COLO668 (cell line): ENCODE data around the gene ODF2L.
"Not testable (repeated sequence)": the region's sequence is repeated elsewhere in the genome, so short reads cannot be mapped to it uniquely, and the experiment has no call there.

ENCODE experiments used
- DNase-seq: peaks from one replicate; lab custom pipeline; 2025; ENCODE audit not compliant: unreplicated experiment; lab: John Stamatoyannopoulos, UW

ODF2L gene

DNA sequence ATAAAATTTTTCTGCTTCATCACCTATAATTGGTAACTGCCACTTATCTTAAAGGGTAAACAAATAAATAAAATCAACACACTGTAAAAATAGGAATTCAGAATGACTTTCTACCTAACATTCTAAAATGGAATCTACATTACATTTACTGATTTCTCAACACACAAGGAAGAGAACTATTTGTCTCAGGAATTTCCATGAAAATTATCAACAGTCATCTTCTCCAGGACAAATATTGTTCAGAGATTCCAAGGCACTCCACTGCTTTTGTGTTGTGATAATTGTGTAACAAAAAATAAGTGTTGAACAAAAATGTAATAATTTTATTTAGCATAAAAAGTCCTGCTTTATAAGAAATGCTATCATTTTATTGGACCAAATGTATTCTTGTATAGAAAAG, 7.3 kb downstream of the ODF2L start:
- DNase-seq: no peak

DNA sequence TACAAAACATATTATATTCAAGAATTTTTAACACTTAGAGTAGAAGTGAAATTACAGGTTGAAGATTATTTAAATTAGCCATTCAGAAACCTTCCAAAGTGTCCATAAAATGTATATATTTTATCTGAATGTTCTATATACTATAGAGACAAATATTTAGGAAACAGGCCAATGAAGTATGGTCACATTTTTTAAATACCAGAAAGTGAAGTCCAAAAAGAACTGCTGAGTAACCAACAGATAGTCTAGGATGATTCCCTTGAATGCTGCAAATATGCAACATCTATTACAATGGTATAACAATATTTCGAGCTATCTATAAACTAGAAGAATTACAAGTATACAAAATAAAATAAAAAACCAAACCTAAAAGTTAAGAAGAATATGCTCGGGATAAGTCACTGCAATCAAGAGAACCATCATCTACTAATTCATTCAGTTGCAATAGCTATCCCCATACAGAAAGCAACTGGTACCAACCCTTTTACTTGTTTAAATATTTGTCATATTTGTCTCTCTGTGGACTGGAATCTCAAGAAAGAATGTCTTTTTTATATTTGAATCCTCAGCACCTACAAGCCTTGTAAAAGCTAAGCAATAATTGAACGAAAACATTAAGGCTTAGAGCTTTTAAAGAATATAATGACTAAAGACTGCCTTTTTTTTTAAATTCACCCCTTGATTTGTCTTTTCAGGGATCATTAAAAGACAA, 8.1 kb downstream of the ODF2L start:
- no peak for DNase-seq

DNA sequence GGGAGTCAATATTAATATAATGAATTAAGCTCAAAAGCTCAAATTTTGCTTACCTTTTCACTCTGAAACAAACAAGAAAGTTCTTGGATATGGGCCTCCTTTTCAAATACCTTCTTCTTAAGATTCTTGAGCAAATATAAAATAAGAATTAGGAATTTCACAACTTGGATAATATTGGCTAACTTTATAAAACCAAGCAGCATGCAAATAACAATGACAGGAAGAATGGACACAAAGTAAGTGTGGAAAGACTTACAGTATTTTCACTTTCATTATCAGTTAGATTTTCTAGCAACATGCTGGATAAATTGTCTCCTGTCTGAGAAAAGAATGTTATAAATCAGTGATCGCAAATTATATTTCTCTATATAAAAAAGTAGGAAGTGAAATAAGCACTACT, 13.2 kb downstream of the ODF2L start:
- no peak for DNase-seq

DNA sequence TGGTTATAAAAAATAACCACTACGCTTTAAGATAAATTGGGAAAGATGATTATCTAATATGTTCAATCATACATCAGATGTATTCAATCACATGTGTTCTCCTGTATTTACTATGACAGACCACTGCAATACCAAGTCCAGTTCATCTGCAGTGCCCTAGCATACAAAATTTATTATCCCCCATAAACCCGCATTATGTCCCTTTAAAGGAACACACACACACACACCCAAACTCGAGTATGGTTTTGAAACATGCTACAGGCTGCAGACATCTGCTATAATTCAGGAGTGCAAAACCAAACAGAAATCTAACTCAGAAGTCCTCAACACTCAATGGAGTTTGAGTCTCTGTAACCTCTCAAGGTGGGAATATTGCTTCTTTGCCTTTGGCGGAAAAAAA, 14.9 kb downstream of the ODF2L start:
- no peak for DNase-seq

DNA sequence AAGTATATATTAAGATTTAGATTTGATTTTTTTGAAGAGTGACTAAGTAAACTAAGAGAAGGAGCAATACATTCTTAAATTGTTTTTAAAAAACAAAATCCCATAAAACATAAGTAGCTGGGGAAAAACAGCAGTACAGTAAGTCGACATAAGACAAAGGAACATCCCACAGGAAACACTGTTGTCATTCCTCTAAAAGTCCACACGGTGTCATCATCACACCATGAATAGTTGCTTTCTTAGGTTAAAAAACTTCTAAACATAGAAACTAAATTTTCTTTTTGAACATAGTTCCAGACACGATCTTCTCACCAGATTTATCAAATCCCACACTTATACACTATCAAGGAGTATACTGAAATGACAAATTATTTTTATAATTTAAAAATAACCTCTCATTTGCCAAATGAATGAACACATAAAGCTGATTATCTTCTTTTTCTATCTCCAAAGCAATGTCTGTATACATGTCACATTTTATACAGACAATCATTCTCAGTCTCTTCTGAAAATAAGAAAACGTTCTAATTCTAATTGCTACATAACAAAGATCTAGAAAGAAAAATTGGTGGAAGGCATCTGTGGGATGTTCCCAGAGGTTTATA, 15.8 kb downstream of the ODF2L start:
- peak; percentile 25 for DNase-seq

DNA sequence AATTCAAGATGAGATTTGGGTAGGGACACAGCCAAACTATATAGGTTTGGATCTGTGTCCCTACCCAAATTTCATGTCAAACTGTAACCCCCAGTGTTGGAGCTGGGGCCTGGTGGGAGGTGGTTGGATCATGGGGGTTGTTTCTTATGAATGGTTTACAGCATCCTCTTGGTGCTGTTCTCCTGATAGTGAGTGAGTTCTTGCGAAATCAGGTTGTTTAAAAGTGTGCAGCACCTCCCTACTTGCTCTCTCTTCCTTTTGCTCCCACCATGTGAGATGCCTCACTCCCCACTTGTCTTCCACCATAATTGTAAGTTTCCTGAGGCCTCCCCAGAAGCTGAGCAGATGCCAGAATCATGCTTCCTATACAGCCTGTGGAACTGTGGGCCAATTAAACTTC, 17.3 kb downstream of the ODF2L start:
- DNase-seq: no peak

DNA sequence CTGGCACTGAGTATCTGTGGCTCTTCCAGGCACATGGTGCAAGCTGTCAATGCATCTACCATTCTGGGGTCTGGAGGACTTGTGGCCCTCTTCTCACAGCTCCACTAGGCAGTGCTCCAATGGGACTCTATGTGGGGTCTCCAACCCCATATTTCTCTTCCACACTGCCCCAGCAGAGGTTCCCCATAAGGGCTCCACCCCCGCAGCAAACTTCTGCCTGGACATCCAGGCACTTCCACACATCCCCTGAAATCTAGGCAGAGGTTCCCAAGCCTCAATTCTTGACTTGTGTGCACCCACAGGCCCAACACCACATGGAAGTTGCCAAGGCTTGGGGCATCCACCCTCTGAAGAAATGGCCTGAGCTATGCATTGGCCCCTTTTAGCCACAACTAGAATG, 18.8 kb downstream of the ODF2L start:
- no peak for DNase-seq

DNA sequence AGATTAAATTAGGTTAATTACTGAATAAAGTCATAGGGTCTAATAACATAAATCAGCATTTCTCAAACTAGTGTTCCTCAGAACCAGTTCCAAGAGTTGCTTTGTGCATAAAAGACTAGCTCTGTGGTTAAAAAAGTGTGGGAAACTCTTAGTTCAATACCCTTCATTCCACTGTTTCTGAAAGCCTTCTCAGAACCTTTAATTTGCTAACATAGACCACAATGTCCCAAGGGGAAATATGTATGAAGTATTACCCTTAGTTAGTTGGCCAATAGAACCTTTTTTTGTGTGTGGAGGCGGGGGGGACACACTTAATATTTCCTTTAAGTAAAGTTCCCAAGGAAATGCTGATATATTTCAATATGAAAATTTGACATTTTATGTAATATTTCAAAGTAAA, 20.4 kb downstream of the ODF2L start:
- DNase-seq: no peak

DNA sequence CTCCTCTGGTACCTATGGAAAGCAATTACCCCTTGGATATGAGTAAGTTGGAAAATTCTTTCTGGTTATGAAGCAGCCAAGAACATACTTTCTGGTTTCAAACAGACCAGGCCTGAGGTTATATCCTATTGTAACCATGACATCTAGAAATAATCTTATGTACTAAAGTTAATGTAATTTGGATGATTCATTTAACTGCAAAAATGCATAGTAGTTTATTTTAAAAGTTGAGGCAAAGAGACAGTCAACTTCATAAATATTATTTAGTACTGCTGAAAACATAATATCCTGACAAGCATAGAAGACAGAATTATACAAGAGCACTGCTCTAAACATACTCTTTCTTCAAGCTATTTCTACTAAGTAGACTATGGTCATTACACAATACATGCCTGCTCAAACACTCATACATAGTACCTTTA, 25.5 kb downstream of the ODF2L start:
- DNase-seq: no peak

DNA sequence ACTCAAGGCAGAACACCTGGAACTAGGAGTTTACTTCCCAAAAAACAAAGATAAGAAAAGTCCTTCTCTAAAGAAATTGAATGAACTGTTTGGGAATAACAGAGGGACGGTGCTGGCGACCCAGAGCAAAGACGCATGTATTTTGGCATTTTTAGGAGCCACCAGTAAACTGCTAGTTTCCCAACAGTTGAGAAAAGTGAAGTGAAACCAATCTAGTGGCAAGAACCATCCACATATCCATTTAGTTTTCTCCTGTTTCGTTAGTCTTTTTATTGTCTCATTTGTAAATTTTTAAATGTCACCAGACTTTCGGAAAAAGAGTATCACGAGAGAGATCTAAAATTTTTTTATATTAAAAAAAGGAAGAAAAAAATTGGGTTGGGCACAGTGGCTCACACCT, 30.2 kb downstream of the ODF2L start:
- DNase-seq: no peak

DNA sequence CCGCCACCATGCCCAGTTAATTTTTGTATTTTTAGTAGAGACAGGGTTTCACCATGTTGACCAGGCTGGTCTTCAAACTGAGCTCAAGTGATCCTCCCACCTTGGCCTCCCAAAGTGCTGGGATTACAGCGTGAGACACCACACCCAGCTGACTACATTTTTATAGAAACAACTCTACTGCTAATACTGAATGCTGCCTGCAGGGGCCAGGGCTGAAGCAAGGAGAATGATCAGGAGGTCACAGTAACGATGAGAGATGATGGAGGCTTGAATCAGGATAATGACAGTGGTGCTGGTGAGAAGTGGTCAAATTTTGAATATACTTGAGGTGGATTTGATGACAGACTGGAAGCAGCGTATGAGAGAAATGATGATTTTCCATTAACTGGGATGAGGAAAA, 33.3 kb downstream of the ODF2L start:
- no peak for DNase-seq

DNA sequence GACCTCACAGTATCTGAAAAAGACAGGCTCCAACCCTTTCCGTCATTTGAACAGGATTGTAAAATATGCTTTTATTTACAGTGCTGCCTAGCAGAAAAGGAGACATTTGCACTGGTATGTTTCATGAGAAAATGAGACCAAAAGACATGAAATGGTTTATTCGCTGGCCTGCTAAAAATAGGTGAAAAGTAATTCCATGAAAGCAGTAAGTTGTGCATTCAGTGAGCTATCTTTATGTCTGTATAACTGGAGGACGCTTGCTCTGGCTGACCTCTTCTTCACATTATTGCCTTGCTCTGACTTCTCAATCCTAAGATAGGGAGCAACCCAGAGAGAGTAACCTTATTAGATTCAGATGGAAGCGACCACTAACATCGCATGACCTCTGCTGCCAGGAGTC, 38.3 kb downstream of the ODF2L start:
- DNase-seq: no peak

DNA sequence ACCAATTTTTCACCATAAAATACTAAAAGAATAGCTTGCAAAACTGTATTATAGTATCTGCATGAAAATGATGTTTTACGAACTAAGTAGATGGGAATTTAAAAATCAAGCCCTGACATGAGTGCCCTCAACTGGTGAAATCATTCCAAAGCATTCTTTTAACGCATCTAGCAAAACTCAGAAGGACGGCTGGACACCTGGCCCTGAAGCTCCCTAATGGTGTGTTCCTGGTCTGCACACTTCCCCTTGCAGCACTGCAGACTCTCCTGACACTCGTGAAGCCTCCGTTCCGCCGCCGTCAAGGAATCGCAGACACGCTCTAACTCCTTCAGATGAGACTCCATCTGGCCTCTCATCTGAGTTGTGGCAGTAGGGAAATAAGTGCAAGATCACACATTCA, 39.9 kb downstream of the ODF2L start:
- DNase-seq: no peak

DNA sequence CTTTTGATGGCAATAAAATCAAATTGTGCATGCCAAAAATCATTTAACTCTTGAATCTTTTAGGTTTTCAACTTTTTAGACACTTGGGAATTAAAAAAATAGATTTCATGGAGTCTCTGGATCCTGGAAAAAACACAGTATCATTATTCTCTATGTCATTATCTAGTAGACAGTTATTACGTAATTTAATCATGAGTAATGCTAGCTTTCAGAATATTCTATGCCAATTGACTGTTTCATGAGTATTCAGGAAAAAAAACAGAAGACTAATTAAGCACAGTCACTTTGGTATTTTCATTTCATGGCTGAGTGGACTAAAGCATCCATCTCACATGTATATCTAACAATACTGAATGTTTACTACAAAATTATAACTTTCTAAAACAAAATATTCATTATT, 44.0 kb downstream of the ODF2L start:
- DNase-seq: no peak

DNA sequence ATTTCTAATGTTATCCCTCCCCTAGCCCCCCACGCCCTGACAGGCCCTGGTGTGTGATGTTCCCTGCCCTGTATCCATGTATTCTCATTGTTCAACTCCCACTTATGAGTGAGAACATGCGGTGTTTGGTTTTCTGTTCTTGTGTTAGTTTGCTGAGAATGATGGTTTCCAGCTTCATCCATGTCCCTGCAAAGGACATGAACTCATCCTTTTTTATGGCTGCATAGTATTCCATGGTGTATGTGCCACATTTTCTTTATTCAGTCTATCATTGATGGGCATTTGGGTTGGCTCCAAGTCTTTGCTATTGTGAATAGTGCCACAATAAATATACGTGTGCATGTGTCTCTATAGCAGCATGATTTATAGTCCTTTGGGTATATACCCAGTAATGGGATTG, 45.9 kb downstream of the ODF2L start:
- DNase-seq: not testable (repeated sequence)

DNA sequence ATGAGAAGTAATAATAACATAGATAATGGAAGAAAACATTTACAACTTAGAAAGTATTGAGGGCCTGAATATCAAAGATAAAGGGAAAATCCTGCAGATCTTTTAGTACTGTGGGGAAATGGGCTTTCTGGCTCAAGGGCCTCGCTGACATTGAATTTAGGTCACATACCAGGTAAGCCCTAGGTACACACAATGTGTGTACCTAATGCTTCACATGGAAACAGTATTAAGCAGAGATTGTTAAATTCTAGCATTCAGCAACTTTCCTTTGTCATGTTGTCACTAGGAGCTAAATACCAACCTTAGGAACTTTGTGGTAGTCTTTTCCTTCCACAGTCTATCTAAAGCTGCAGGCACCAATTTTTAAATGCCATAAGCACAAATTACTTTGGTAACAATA, 49.7 kb downstream of the ODF2L start:
- no peak for DNase-seq

DNA sequence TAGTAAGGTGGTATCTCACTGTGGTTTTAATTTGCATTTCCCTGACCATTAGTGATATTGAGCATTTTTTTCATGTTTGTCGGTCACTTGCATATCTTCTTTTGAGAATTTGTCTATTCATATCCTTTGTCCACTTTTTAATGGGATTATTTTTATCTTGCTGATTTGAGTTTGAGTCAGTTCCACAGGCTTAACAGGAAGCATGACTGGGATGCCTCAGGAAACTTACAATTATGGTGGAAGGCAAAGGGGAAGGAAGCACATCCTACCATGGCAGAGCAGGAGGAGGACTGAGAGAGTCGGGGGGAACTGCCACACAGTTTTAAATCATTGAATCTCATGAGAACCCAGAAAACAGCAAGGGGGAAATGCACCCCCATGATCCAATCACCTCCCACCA, 51.1 kb downstream of the ODF2L start:
- DNase-seq: no peak

DNA sequence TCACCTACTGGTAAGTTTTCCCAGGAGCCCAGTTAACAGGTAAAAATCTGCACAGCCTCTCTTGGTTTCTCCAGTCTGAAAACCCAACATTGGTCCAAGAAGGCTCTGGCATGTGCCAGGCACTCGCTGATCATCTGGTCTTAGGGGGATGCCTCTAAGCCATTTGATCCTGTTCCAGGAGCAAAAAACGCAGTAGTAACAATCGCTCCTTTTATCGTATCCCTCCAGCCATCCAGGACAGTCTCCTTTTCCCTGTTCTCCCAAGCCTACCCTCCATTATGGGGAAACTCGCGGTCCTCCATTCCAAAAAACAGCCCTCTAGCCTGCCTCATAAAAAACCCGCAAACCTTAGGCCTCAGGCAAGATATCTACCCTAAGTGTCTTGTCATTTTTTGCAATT, 56.2 kb downstream of the ODF2L start:
- no peak for DNase-seq

DNA sequence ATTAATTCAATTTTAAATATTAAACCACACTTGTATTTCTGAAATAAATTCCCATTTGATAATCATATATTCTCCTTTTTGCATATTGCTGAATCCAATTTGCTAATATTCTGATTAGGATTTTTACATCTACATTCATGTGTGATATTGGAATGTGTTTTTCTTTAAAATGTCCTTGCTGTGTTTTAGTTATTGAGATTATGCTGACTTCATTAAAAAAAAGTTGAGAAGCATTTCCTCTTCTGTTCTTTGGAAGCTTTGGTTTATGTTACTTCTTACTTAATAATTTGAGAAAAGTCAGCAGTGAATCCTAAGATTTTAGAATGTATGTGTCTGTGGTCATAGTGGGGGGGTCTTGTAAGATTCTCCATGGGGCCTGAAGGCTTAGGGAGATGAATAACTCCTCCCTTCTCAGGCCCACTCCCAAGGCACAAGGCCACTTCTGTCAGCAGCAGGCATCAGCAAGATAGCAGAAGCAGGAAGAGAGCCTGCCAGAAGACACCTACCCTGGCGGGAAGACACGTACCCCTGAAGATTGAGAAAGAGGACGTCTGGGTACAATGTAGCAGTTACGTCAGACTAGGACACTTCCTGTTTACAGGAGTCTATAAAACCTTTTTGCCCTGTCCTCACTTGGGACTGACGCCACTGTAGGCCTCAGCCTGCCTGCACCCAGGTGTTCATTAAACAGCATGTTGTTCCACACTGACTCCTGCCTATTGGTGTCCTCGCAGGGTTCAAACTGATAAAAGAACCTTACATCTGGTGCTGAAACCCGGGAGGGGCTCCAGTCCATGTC, 56.9 kb downstream of the ODF2L start:
- DNase-seq: no peak

DNA sequence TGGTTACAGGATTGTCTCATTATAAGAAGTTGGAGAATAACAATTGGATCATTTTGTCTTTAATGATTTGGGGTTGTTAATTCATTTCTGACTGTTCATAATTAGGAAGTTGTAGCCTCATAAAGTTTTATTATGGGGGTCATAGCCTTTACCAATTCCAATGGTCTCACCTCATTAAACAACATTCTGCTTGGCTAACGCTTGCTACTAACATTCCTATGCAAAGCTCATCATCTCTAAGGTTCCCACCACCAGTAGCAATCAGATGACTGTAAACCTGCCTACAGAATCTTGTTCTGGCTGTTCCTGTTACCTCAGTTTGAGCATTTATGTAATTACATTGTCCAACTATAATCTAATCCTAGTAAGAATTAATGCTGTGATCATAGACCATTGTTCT, 60.2 kb downstream of the ODF2L start:
- DNase-seq: no peak

DNA sequence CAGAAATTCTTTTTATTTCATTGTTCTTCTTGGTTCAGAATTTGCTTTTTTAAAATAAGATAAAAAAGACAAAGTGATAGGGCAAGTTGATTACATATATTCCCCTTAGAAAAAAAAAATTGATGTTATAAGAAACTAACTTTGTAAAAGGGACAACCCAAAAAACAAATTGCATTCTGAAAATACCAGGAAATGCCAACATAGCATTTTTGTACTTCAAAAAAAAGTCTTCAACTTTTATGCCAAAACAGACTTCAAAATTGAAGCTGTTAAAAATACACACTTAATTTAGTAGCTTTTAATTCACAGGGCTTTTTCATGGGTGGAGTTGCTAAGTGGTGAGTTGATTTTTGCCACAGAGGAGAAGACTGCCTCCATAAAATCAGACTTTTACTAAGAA, 70.9 kb downstream of the ODF2L start:
- no peak for DNase-seq

DNA sequence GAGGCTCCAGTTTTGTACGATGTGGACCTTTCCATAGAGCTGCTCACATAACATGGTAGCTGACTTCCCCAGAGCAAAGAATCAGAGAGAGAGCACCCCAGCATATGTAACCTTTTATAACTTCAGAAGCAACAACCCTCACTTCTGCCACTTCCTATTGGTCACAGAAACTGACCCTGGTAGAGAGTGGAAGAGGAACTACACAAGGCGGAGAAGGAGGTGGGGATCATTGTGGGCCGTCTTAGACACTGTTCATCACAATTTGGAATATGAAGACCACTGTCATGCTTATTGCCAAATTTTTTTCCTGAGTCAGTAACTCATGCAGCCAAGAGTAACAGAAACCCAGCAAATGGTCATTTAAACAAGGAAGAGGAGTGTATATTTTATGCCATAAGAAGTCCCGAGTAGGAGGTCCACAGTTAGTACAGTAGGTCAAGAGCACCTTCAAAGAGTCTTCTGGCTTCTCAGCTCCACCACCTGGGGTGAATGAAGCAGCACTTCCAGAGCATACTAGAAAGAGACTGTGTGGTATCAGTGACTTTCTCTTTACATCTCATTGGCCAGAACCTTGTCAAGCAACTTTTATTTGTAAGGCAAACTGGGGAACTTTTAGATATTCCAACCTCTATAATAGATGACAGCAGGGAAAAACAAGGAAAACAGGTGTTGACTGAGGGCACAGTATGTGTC, 71.8 kb downstream of the ODF2L start:
- no peak for DNase-seq
